Upper lobe of left lung (tissue), 4 donors: ENCODE results near the gene CTTNBP2.

Experiments
- EP300 ChIP-seq, 4 donors: sonication (generic); formaldehyde crosslinking; IDR thresholded peaks; one replicate each; pipeline ENCODE4 v1.5.1; 2017; ENCODE audit warnings: antibody characterized with exemption in 4 of 4, control low read depth in 2 of 4
- POLR2A ChIP-seq, 4 donors: fragments of 450-650 bp; IDR thresholded peaks; one replicate each; pipeline ENCODE4 v1.5.1; 2016 to 2017; ENCODE audit warnings: antibody characterized with exemption in 4 of 4, mild to moderate bottlenecking in 2 of 4
- POLR2AphosphoS5 ChIP-seq, 2 donors: sonication (generic); formaldehyde crosslinking; IDR thresholded peaks; one replicate each; pipeline ENCODE4 v1.5.1; 2017; ENCODE audit warnings: antibody characterized with exemption in 2 of 2
- TF ChIP-seq, protein P1 (sequence below), 6 experiments: fragments of 450-650 bp in 4 of 6; fragments of 200-600 bp in 2 of 6; sonication (generic) in 2 of 6; IDR thresholded peaks; one replicate each; pipeline ENCODE4 v1.5.1; 2016 to 2019; ENCODE audit warnings: antibody characterized with exemption in 6 of 6

DNA sequence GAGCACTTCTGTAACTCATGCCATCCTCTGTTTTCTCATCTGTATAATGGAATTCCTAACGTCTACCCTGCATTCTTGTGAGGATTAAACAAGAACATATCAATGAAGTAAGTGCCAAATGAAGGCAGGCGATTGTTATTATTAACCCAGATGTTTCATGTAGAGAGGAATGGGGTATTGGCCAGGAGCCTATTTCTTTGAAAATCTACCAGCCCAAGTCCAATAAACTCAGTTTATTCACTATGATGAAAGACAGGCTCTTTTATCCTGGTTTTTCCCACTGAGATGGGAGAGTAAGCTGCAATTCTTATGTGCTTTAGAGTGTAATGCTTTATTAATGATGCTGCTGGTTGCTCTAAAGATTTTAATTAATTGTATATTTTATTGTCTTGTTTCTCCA, 9.6 kb downstream of the CTTNBP2 start:
- TF ChIP-seq, protein P1, sequence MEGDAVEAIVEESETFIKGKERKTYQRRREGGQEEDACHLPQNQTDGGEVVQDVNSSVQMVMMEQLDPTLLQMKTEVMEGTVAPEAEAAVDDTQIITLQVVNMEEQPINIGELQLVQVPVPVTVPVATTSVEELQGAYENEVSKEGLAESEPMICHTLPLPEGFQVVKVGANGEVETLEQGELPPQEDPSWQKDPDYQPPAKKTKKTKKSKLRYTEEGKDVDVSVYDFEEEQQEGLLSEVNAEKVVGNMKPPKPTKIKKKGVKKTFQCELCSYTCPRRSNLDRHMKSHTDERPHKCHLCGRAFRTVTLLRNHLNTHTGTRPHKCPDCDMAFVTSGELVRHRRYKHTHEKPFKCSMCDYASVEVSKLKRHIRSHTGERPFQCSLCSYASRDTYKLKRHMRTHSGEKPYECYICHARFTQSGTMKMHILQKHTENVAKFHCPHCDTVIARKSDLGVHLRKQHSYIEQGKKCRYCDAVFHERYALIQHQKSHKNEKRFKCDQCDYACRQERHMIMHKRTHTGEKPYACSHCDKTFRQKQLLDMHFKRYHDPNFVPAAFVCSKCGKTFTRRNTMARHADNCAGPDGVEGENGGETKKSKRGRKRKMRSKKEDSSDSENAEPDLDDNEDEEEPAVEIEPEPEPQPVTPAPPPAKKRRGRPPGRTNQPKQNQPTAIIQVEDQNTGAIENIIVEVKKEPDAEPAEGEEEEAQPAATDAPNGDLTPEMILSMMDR (IDR thresholded peaks at IDR 0.05): no peak
- TF ChIP-seq EP300 (IDR thresholded peaks at IDR 0.05) (no peak), POLR2AphosphoS5 (IDR thresholded peaks at IDR 0.05) (no peak), POLR2A (IDR thresholded peaks at IDR 0.05) (no peak)
